ENCODE results near the gene MRPS23. TPM values are rescaled to one million over a fixed set of nuclear protein-coding genes. Genes with fewer than 3 reads are reported as not detected.

Gene MRPS23
- total RNA-seq, 3 donors from 2014 or later (not counting 1 experiment from before 2014, with no cell fraction given) = 12.8 to 17.3 (median 17.2) TPM

DNA sequence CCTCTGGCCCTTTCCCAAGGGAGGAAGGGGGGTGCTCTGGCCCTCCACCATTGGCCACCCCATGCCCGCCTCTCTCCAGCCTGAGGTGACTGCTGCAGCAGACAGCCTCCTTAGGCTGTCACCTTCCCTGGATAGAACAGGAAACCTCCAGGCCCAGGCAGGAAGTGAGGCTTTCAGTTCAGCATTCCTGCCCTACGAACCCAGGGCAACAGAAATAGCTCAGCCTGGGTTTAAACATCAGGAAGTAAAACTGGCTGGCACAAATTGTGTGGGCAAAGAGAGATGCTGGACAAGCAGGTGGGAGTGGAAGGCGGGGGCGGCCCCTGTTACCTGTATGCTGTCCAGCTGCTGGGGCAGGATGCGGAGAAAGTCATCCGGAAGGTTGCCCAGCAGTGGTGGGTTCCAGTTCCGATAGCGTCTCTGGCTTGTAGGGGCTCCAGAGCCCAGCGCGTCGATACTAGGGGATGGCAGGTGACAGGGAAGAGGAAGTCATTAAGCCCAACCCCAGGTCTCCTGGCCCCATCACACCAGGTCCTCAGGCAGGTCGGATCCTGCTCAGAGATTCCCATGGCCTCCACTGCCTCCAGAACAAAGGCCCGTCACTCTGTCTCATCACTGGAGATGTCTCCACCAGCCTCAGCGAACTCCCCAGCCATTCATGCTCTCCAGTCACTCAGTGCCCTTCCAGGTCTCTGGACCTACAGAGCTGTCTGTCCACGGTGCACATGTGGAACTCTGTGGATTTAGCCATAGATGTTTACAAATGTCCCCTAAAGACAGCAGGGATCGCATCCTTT is 23.6 kb upstream of the MRPS23 start:
- H3K9me3 ChIP-seq (ENCODE audit: control insufficient read depth, insufficient read depth, low read length) = no peaks in the 10 kb centered on the region
- no peak overlapping the region for H3K4me3 Mint-ChIP-seq
- TF ChIP-seq, protein P1, sequence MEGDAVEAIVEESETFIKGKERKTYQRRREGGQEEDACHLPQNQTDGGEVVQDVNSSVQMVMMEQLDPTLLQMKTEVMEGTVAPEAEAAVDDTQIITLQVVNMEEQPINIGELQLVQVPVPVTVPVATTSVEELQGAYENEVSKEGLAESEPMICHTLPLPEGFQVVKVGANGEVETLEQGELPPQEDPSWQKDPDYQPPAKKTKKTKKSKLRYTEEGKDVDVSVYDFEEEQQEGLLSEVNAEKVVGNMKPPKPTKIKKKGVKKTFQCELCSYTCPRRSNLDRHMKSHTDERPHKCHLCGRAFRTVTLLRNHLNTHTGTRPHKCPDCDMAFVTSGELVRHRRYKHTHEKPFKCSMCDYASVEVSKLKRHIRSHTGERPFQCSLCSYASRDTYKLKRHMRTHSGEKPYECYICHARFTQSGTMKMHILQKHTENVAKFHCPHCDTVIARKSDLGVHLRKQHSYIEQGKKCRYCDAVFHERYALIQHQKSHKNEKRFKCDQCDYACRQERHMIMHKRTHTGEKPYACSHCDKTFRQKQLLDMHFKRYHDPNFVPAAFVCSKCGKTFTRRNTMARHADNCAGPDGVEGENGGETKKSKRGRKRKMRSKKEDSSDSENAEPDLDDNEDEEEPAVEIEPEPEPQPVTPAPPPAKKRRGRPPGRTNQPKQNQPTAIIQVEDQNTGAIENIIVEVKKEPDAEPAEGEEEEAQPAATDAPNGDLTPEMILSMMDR (IDR thresholded peaks at IDR 0.05) = no peak
- H3K27me3 Mint-ChIP-seq (ENCODE audit: low read depth in 2 of 2) = peaks cover 22 to 36% of the 10 kb centered on the region in 2 donors
- intact Hi-C loops (cut with micrococcal nuclease) = no loop called here
- no peaks in the 10 kb centered on the region for H3K9me3 Mint-ChIP-seq
- H3K27me3 ChIP-seq (ENCODE audit: control insufficient read depth, insufficient read depth, low read length) = peaks cover 17% of the 10 kb centered on the region
- H3K27ac ChIP-seq (ENCODE audit: low read length) = no peak overlapping the region
- peaks cover 0 to 5% of the 10 kb centered on the region in 2 donors for H3K4me1 Mint-ChIP-seq
- WGBS (ENCODE audit: insufficient coverage) = 75% methylated on average over 16 of the region's 16 CpGs
- ATAC-seq = no peak
- H3K4me3 ChIP-seq (ENCODE audit: low read length) = no peak overlapping the region
- no peaks in the 10 kb centered on the region for H3K36me3 Mint-ChIP-seq
- H3K4me1 ChIP-seq (ENCODE audit: control insufficient read depth, insufficient read depth, low read length) = peaks cover 42% of the 10 kb centered on the region
- DNase-seq = no peak
- H3K36me3 ChIP-seq (ENCODE audit: control insufficient read depth, insufficient read depth, low read length) = no peaks in the 10 kb centered on the region
- H3K27ac Mint-ChIP-seq = no peak overlapping the region

DNA sequence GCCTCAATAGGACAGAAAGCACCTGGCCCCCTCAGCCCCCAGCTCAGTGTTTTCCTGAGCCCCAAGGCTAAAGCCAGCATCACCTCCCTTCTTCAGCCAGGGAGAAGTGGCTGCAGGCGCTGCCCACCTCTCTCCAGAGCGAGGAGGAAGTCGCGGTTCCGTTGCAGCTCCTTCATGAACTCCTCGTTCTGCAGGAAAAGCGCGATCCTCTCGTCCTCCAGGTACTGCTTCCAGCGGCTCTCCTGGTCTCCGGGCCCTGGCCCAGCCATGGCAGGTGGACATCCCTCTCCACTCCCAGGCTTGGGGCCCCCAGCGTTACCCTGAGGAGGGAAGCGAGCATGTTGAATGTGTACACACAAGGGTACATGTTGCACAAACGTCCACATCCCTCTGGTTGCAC is 22.7 kb upstream of the MRPS23 start:
- DNase-seq = no peak
- peaks cover 22 to 40% of the 10 kb centered on the region in 2 donors for H3K27me3 Mint-ChIP-seq (ENCODE audit: low read depth in 2 of 2)
- Histone ChIP-seq H3K9me3 (ENCODE audit: control insufficient read depth, insufficient read depth, low read length) (no peaks in the 10 kb centered on the region), H3K27ac (ENCODE audit: low read length) (no peak overlapping the region), H3K4me1 (ENCODE audit: control insufficient read depth, insufficient read depth, low read length) (peaks cover 50% of the 10 kb centered on the region), H3K27me3 (ENCODE audit: control insufficient read depth, insufficient read depth, low read length) (peaks cover 17% of the 10 kb centered on the region), H3K36me3 (ENCODE audit: control insufficient read depth, insufficient read depth, low read length) (no peaks in the 10 kb centered on the region), H3K4me3 (ENCODE audit: low read length) (no peak overlapping the region)
- H3K36me3 Mint-ChIP-seq = no peaks in the 10 kb centered on the region
- H3K27ac Mint-ChIP-seq = no peak overlapping the region
- H3K4me1 Mint-ChIP-seq = peaks cover 0 to 5% of the 10 kb centered on the region in 2 donors
- TF ChIP-seq, protein P1 (IDR thresholded peaks at IDR 0.05) = no peak
- no peaks in the 10 kb centered on the region for H3K9me3 Mint-ChIP-seq
- intact Hi-C loops (cut with micrococcal nuclease) = no loop called here
- no peak for ATAC-seq
- 31% methylated on average over 14 of the region's 14 CpGs for WGBS (ENCODE audit: insufficient coverage)
- no peak overlapping the region for H3K4me3 Mint-ChIP-seq

DNA sequence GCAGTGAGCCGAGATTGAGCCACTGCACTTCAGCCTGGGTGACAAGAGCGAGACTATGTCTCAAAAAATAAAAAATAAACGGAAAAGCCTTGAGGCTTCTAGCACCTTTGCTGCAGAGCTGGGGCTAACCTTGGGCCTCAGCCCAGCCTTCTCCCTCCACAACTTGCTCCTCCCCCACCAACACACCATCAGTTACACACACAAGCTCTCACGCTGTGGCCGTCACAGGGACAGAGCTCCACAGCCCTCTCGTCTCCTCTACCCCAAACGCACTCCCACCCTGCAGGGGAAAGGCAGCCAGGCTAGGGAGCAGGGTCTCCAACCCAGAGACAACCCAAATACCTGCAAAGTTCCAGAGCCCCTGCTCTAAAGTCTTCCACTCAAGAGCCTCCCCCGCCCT is 22.0 kb upstream of the MRPS23 start:
- peaks cover 17% of the 10 kb centered on the region for H3K27me3 ChIP-seq (ENCODE audit: control insufficient read depth, insufficient read depth, low read length)

More for the DNA sequence above, 22.0 kb upstream of the MRPS23 start:
- H3K4me1 ChIP-seq (ENCODE audit: control insufficient read depth, insufficient read depth, low read length) = peaks cover 50% of the 10 kb centered on the region
- no peak for DNase-seq
- no peak overlapping the region for H3K27ac ChIP-seq (ENCODE audit: low read length)
- Mint-ChIP-seq H3K36me3 (no peaks in the 10 kb centered on the region), H3K4me3 (no peak overlapping the region), H3K9me3 (no peaks in the 10 kb centered on the region), H3K27ac (no peak overlapping the region), H3K4me1 (peaks cover 0 to 5% of the 10 kb centered on the region in 2 donors), H3K27me3 (ENCODE audit: low read depth in 2 of 2) (peaks cover 22 to 41% of the 10 kb centered on the region in 2 donors)
- intact Hi-C loops (cut with micrococcal nuclease) = no loop called here
- no peaks in the 10 kb centered on the region for H3K36me3 ChIP-seq (ENCODE audit: control insufficient read depth, insufficient read depth, low read length)
- TF ChIP-seq, protein P1 (IDR thresholded peaks at IDR 0.05) = no peak
- no peak overlapping the region for H3K4me3 ChIP-seq (ENCODE audit: low read length)
- 73% methylated on average over 8 of the region's 8 CpGs for WGBS (ENCODE audit: insufficient coverage)
- no peak for ATAC-seq
- H3K9me3 ChIP-seq (ENCODE audit: control insufficient read depth, insufficient read depth, low read length) = no peaks in the 10 kb centered on the region

Data from natural killer cell (primary cell).